ENCODE data around the gene TBX3.

The TBX3 gene

DNA sequence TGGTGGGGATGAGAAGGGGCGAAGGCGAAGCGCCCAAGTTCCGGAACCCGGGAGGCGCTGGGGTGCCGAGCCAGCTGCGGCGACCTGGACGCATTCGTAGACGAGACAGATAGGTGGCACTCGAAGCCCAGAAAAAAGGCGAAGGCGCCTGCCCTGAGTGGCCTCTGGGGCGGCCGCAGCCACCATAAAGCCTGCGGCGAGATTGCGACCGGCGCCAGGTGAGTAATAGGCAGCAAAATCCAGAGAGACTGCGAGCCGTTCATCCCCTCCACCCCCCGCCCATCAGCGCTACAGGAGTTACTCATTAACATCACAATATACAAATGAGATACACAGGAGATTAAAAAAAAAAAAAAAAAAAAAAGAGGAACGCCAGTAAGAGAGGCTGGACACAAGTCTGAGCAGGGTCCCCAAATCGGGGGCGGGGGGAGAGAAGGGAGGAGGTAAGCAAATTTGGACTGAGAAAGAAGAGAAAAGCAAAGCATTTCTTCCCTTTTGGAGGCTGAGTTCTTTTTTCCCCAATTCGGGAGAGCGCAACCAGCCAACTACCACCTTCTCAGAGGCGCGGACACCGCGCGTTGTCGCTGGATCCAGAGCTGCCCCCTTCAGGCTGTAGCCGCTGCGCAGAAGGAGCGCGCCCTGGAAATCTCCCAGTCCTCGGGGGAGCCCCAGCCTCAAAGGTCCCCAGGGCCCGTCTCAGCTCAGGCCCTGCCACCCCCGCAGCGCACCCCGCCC is 15.7 kb downstream of the TBX3 start:
- peak; percentile 99 for DNase-seq (ENCODE audit: low spot score)

GRCh38 chr12:114667669-114668150 is 16.3 kb downstream of the TBX3 start:
- no peak for DNase-seq (ENCODE audit: low spot score)

GRCh38 chr12:114666746-114667668 is 17.0 kb downstream of the TBX3 start:
- no peak for DNase-seq (ENCODE audit: low spot score)

GRCh38 chr12:114665411-114666260 is 18.3 kb downstream of the TBX3 start:
- no peak for DNase-seq (ENCODE audit: low spot score)

- DNase-seq (ENCODE audit: low spot score): no peak
These were observed 19.2 kb downstream of the TBX3 start for GRCh38 chr12:114664651-114665320.

- peak; percentile 90 for DNase-seq (ENCODE audit: low spot score)
These were observed 21.3 kb downstream of the TBX3 start for GRCh38 chr12:114662512-114663177.

DNA sequence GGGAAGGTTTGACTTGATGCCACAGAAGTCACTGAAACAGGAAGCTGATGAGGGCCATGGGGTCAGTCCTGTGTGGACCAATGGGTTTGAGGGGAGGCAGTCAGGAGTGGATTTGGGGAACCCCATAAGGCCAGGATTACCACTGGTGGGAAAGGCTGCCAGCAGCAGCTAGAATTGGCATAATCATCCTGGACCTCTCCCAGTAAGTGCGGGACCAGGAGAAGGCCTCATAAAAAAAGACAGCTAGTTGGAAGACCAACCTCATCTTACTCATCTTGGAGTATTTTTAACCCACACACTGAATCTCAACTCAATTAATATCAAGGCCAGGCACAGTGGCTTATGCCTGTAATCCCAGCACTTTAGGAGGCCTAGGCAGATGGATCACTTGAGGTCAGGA is 22.7 kb downstream of the TBX3 start:
- no peak for DNase-seq (ENCODE audit: low spot score)

DNA sequence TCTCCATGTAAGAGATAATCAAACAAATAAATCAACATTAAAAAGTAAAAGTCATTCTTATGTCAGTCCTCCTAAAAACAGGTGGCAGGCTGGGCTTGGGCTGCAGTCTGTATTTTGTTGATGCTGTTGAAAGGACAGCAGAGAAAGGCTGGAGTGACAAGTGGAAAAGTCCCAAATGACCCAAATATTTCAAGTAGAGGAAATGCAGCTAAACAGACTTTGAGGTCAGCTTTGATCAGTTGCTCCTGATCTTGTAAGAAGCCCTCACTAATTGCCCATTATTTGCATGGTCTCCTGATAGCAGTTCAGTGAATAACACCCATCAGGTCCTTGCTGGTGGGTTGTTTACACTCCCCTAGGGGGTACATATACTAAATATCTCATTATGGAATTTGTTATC is 24.9 kb downstream of the TBX3 start:
- DNase-seq (ENCODE audit: low spot score): no peak

DNA sequence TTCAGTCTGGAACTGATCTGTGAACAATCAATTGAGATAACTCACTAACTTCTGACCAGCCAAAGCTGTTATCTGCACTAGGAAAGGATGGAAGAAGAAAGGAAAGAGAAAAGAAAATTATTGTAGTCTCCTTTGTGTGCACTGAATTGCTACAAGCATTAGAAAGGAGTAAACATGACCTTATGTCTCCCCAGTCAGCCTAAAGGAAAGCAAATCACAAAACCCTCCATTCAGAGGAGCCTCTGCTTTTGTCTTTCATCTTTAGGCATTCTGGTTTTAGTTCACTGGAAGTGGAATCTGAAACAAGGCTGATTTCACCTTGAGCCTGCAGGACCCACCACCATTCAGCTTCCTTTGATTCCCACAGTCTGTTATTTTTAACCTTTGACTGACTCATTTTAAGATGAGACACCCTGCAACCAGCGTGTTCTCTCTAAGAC is 26.0 kb downstream of the TBX3 start:
- no peak for DNase-seq (ENCODE audit: low spot score)

GRCh38 chr12:114657597-114657920 is 26.4 kb downstream of the TBX3 start:
- no peak for DNase-seq (ENCODE audit: low spot score)

GRCh38 chr12:114656906-114657596 is 26.9 kb downstream of the TBX3 start:
- no peak for DNase-seq (ENCODE audit: low spot score)

DNA sequence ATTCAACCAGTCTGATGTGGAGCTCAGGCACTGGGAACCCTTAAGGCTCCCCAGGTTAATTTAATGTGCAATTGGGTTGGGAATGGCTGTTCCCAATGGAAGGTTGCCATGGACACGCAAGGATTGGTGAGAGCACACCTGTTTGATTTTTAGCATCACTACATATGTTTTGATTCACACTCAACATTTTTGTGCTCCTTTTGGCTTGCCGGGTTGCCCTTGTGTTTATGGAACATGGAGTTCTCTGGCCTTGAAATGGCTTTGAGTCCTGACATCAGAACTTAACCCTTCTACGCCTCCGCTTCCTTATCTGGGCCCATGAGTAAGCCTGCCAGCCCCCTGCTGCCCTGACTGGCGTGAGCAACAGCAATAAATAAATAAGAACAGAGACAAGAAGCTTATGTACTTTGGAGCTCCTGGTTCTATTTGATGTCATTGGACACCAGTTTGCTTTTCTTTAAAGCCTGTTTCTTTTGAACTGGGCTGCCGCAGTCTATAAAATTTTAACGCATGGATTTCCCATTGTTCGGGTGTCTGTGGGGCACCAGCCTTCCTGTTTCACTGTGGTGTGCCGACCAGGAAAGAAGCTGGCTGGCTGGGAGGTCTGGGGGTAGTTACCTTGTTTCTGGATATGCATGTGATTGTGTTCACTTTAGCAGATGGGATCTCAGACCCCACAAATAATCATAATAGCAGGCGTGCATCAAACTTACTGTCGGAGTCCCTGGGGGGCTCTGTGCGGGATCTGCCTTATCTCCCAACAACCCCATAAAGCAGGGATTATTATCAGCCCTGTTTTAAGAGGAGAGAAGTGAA is 27.8 kb downstream of the TBX3 start:
- DNase-seq (ENCODE audit: low spot score): peak; percentile 91

DNA sequence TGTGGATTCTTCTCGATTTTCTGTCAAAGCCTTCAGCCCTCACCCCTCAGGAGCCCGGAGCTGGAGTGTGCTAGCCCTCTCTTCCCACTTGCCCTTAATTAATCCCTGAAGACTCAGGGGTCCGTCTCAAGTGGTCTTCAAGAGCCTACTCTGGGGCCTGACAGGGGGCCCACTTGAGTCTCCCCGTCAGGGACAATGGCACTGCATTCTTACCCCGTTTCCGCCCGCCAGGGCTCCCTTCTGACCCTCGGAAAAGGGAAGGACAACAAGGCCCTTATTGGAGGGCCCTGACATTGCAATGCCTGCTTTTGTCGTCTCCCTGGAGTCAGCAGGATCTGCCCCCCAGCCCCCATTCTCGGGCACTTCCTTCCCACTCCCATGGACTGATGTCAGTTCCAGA is 34.4 kb downstream of the TBX3 start:
- no peak for DNase-seq (ENCODE audit: low spot score)

DNA sequence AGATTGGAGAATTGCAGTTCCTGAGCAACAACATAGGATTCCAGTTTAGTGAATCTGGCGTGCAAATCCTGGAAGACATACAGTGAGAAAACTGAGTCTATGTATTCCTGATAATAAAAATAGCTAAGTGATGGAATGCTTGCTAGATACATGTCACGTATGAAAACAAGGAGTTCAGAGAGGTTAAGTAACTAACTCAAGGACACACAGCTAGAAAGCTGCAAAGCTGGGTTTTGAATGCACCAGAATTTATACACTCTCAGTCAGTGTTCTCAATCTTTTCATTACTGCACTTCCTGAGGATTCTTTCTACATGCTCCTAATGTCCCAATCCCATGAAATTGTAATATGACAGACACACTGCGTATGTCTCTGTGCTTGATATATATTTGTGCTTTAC is 35.3 kb downstream of the TBX3 start:
- DNase-seq (ENCODE audit: low spot score): no peak

- DNase-seq (ENCODE audit: low spot score): no peak
These were observed 45.1 kb downstream of the TBX3 start for GRCh38 chr12:114638790-114639435.

DNA sequence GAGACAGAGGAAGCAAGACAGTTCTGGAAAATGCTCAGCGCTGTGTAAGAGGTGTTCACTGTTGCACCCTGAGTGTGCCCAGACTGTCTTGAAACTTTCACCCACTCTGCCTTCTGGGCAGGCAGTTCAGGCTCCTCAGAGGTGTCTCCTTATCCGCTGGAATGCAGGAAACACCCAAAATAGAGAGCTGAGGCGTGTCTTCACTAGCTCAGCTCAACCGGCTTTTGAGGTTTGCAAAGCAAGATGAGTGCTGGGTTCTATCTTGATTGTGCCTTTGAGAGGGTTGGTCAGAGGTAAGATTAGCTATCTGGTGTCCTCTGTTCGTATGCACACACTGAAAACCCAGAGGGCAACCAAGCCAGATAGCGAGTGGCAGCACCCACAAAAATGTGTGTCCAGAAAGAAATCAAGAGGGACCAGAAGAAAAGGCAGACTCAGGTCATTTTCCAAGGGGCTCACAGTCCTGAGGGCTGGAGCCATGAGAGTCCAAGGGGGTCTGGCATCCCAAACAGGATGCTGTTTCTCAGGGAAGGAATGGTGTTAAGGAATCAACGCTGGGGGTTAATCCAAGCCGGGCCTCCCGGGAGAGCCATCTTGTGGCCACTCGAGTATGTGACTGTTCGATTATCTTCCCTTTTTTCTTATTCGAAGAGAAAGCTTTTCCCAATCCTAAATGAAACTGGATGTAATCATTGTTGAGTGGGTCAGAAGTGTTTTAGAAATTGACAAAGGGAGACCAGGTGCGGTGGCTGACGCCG is 47.1 kb downstream of the TBX3 start:
- peak; percentile 42 for DNase-seq (ENCODE audit: low spot score)

- no peak for DNase-seq (ENCODE audit: low spot score)
These were observed 52.7 kb downstream of the TBX3 start for GRCh38 chr12:114631242-114631641.

DNA sequence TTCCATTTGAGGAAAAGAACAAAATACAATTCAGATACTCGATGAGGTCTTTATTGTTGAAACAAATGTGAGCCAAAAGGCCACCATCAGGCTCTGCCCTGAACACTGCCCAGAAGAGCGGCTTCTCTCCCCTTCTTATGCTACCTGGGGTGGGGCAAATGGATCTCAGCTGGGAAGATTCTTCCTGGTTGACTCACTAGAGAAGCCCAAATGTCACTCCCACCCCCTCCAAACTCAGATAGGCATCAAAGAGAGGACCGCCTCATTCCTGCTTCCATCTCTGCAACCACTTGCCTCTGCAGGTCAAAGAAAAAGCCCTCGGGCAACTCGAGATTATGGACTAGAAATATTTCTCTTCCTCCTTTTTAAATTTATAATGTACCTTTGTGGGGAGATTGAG is 55.8 kb downstream of the TBX3 start:
- peak; percentile 55 for DNase-seq (ENCODE audit: low spot score)

Measured in LoVo (cell line).